Chondrocyte (in vitro differentiated cells): ENCODE data around the gene AKAP3. TPM values are rescaled to one million over a fixed set of nuclear protein-coding genes. Genes with fewer than 3 reads are reported as not detected.

ENCODE experiments used
- DNase-seq: peaks from one replicate; pipeline ENCODE4 v3.0.0; 2021; ENCODE audit warnings: mixed read lengths, low spot score
- H3K27ac Mint-ChIP-seq: one replicate; pipeline ENCODE4 v1.8.0; 2021; ENCODE audit warnings: mild to moderate bottlenecking, moderate library complexity, mixed read lengths; ENCODE audit not compliant: unreplicated experiment
- H3K27me3 Mint-ChIP-seq: 2 replicates; pipeline ENCODE4 v1.8.0; 2021; ENCODE audit warnings: low read depth, mixed read lengths
- H3K36me3 Mint-ChIP-seq: 2 replicates; pipeline ENCODE4 v1.8.0; 2021; ENCODE audit warnings: low read depth, mixed read lengths
- H3K4me1 Mint-ChIP-seq: 2 replicates; pipeline ENCODE4 v1.8.0; 2021; ENCODE audit warnings: low read depth, mild to moderate bottlenecking, mixed read lengths
- H3K4me3 Mint-ChIP-seq: one replicate; pipeline ENCODE4 v1.8.0; 2021; ENCODE audit warnings: mild to moderate bottlenecking, moderate library complexity, mixed read lengths; ENCODE audit not compliant: unreplicated experiment
- H3K9me3 Mint-ChIP-seq: 2 replicates; pipeline ENCODE4 v1.8.0; 2021; ENCODE audit warnings: low read depth, mixed read lengths
- total RNA-seq: library from RNA; stranded (reverse); gene quantifications from 3 replicates; pipeline ENCODE4 v1.2.1, GENCODE V29; 2021
- TF ChIP-seq, protein P1 (sequence below): fragments of 200-600 bp; sonication (generic); IDR thresholded peaks from 2 replicates; pipeline ENCODE4 v1.5.0; 2021; ENCODE audit warnings: antibody characterized with exemption, mild to moderate bottlenecking, moderate library complexity

The AKAP3 gene
- total RNA-seq, 1 donor from 2014 or later, result 0.57 TPM

DNA sequence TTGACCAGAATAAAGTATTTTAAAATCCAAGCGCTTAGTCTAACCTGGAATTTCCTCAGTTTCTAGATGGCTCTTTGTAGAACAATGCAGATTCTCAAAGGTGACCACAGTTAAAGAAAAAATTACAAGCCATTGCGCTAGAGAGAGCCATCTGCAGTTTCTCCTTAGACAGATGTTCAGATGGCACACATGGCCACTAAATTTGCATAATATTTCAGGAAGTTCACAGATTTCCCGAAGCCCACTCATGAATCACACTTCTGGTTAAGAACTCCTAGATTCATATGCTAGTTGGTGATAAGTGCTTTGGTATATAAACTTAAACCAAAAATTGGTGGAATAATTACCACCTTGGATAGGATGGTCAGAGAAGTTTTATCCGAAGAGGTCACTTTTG lies 749 bp downstream of the AKAP3 start:
- TF ChIP-seq, protein P1, sequence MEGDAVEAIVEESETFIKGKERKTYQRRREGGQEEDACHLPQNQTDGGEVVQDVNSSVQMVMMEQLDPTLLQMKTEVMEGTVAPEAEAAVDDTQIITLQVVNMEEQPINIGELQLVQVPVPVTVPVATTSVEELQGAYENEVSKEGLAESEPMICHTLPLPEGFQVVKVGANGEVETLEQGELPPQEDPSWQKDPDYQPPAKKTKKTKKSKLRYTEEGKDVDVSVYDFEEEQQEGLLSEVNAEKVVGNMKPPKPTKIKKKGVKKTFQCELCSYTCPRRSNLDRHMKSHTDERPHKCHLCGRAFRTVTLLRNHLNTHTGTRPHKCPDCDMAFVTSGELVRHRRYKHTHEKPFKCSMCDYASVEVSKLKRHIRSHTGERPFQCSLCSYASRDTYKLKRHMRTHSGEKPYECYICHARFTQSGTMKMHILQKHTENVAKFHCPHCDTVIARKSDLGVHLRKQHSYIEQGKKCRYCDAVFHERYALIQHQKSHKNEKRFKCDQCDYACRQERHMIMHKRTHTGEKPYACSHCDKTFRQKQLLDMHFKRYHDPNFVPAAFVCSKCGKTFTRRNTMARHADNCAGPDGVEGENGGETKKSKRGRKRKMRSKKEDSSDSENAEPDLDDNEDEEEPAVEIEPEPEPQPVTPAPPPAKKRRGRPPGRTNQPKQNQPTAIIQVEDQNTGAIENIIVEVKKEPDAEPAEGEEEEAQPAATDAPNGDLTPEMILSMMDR, result no peak
- Mint-ChIP-seq H3K27me3 (no peaks in the 10 kb centered on the region), H3K4me1 (peaks cover 31% of the 10 kb centered on the region), H3K27ac (peak overlapping the region; percentile 97), H3K36me3 (no peaks in the 10 kb centered on the region), H3K4me3 (peak overlapping the region; percentile 99), H3K9me3 (no peaks in the 10 kb centered on the region)
- DNase-seq, result no peak

DNA sequence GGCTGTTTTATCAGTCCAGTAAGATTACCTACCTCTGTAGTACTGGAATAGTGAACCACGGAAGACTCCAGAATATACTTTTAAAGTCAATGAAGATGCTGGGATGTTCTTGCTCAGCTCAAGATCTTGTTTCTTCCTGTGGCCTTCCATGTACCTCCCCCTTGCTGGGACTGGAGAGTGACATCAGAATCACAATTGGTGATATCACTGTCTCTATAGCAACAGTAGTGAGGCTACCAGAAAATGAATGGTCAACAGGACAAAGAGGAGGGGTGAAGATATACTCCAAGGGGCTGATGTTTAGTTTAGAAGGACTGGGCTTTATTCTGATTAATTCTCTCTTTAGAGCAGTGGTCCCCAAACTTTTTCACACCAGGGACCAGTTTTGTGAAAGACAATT lies 3.8 kb downstream of the AKAP3 start:
- DNase-seq, result no peak
- Mint-ChIP-seq H3K36me3 (no peaks in the 10 kb centered on the region), H3K9me3 (no peaks in the 10 kb centered on the region), H3K27ac (no peak overlapping the region), H3K4me1 (peaks cover 24% of the 10 kb centered on the region), H3K27me3 (no peaks in the 10 kb centered on the region), H3K4me3 (no peak overlapping the region)
- TF ChIP-seq, protein P1, result no peak

DNA sequence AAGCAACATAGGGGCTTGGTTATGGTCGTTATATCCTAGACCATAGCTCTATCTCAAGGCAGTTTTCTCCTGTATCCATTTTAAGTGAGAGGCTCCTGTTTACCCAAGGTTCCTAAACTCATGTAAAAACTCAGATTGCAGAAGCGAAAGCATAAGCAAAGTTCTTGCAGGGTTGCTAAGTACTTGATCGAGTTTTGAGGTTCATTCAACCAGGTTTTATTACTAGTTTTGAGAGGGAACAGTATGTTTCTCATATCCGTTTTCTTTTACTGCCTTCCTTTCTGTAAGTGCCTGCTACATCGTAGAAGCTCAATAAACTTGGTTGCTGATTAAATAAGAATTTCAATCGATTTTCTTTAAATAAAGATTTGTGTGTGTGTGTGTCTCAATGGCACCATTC lies 5.1 kb downstream of the AKAP3 start:
- Mint-ChIP-seq H3K4me3 (no peak overlapping the region), H3K27me3 (peaks cover 4% of the 10 kb centered on the region), H3K36me3 (no peaks in the 10 kb centered on the region), H3K4me1 (peaks cover 13% of the 10 kb centered on the region), H3K9me3 (no peaks in the 10 kb centered on the region), H3K27ac (no peak overlapping the region)
- TF ChIP-seq, protein P1, result no peak
- no peak for DNase-seq

DNA sequence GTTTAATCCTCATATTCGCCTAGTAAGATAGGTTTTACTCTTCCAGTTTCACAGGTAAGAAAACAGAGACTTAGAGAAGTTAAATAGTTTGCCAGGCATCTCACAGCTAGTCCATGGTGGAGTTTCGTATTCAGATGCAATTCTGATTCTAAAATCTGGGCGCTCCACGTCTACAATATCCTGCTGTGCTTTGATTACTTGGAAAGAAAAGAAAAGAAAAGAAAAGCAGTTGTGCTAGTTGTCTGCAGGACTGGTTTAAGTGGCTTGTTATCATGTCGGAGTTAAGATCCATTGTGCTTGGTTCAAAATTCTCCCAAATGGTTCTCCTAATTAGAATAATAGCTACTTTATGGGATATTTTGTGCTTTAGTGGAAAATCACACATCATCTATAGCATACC lies 18.6 kb downstream of the AKAP3 start:
- no peak for DNase-seq
- Mint-ChIP-seq H3K27me3 (peaks cover 40% of the 10 kb centered on the region), H3K27ac (no peak overlapping the region), H3K4me1 (no peaks in the 10 kb centered on the region), H3K36me3 (no peaks in the 10 kb centered on the region), H3K4me3 (no peak overlapping the region), H3K9me3 (no peaks in the 10 kb centered on the region)
- TF ChIP-seq, protein P1, result no peak

DNA sequence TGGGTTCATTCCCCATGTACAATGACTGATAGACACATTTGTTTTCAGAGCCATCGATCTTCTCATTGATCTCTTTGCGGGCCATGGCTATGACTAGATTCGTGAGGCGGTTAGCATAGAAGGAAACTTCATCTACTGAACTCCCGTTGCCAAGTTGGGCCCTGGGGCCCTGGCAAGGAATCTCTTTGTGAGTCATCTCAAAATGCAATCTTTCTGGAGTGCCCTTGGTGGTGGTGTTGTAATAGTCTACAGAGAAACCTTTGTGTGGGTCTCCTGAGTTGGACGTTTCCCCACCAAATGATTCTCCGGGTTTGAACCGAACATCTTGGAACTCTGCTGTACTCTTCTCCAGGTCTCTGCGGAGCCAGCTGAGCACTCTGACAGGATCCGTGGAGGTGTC lies 20.4 kb downstream of the AKAP3 start:
- H3K27me3 Mint-ChIP-seq, result peaks cover 44% of the 10 kb centered on the region
- H3K9me3 Mint-ChIP-seq, result no peaks in the 10 kb centered on the region
- no peaks in the 10 kb centered on the region for H3K36me3 Mint-ChIP-seq

More for the DNA sequence above, 20.4 kb downstream of the AKAP3 start:
- Mint-ChIP-seq H3K4me1 (no peaks in the 10 kb centered on the region), H3K4me3 (no peak overlapping the region), H3K27ac (no peak overlapping the region)
- DNase-seq, result no peak
- TF ChIP-seq, protein P1, result no peak
